ENCODE data around the gene MED14.

DNA sequence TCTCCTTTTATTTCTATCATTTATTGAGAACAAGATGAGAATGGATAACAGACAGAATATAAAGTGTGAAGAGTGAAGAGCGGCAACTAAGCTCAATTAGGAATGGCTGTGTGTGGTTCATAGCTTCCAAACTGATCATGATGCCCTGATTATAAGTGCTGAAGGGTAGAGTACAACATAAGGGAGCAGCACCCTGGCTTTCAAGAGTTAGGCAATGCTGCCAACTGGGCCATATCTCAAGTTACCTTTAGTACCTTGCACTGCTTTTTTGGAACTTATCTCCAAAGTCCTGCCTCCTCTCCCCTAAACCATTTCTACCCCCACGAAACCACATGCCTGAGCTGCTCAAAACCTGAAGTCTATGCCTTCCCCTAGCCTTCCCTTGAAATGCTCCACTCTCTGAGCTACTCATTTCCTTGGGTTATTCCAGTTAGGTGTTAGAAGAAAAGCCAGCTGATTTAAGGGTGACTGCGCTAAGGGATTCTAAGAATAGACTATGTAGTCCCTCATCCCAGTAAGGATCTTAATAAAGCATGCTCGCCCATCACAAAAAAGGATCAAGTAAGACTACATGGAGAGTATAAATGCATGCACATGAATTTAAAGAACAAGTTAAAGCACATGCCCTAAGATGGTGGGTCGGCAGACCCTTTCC is 29.6 kb downstream of the MED14 start:
- no peak for TF ChIP-seq FOXP2 (optimal IDR thresholded peaks at IDR 0.05; ENCODE audit: borderline replicate concordance, extremely low read depth, extremely low read length, insufficient read depth)
- no peak for TF ChIP-seq POLR2AphosphoS5 (IDR thresholded peaks at IDR 0.05; ENCODE audit: low read depth, low read length)
- TF ChIP-seq SIN3A (IDR thresholded peaks at IDR 0.05; ENCODE audit: borderline replicate concordance, insufficient read depth, low read length): no peak
